HG03565 (cell line): Measurements from ENCODE around the gene ACCSL.

ENCODE experiments used
- ATAC-seq: cut with Tn5 transposase; IDR thresholded peaks from one replicate; pipeline ENCODE4 v1.9.1; 2021; ENCODE audit warnings: mild to moderate bottlenecking, moderate library complexity; ENCODE audit not compliant: unreplicated experiment

The ACCSL gene

GRCh38 chr11:44049832-44050231 is 2.1 kb downstream of the ACCSL start:
- no peak for ATAC-seq

- ATAC-seq: no peak
These were observed 3.4 kb downstream of the ACCSL start for GRCh38 chr11:44051171-44051570.

DNA sequence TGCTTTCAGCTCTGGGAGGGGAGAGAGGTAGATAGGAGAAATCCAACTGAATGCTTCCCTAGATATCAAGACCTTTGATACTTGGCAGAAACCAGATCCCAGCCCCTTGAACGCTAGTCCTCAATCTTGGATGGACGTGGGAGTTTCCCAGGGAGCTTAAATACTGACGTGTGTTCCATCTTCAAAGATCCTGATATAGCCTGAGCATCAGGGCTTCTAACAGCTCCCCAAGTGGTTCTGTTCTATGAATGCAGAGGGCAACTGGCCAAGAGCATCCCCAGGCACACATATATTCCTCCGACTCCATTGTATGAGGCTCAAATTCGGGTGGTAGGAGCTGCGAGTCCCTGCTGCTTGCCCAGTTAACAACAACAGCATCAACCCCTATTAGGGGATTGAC is 9.6 kb downstream of the ACCSL start:
- no peak for ATAC-seq

DNA sequence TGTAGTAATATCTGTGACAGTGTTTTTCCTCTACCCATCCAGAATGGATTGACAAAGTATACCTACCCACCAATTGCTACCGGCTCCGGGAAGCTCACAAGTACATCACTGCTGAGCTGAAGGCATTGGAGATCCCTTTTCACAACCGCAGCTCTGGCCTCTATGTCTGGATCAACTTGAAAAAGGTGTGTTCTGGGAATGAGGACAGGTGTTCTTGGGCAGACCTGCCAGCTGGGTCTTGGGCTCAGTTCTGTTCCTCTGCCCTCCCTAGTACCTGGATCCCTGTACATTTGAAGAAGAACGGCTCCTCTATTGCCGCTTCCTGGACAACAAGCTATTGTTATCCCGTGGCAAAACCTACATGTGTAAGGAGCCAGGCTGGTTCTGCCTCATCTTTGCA is 10.5 kb downstream of the ACCSL start:
- ATAC-seq: no peak

- ATAC-seq: no peak
These were observed 17.4 kb downstream of the ACCSL start for GRCh38 chr11:44065161-44065661.

- peak; percentile 93 for ATAC-seq
These were observed 18.3 kb downstream of the ACCSL start, which contains the start of gene ACCS for GRCh38 chr11:44065841-44066731. Gene ACCS, plus strand, starts transcription at chr11:44066270. Its CDS starts 1,358 bp downstream, at chr11:44067628.

- ATAC-seq: no peak
These were observed 19.0 kb downstream of the ACCSL start for GRCh38 chr11:44066732-44067141.

GRCh38 chr11:44067266-44067665 is 19.5 kb downstream of the ACCSL start:
- ATAC-seq: no peak

- ATAC-seq: no peak
These were observed 20.4 kb downstream of the ACCSL start for GRCh38 chr11:44068180-44068579.

GRCh38 chr11:44071157-44071556 is 23.4 kb downstream of the ACCSL start:
- ATAC-seq: no peak

DNA sequence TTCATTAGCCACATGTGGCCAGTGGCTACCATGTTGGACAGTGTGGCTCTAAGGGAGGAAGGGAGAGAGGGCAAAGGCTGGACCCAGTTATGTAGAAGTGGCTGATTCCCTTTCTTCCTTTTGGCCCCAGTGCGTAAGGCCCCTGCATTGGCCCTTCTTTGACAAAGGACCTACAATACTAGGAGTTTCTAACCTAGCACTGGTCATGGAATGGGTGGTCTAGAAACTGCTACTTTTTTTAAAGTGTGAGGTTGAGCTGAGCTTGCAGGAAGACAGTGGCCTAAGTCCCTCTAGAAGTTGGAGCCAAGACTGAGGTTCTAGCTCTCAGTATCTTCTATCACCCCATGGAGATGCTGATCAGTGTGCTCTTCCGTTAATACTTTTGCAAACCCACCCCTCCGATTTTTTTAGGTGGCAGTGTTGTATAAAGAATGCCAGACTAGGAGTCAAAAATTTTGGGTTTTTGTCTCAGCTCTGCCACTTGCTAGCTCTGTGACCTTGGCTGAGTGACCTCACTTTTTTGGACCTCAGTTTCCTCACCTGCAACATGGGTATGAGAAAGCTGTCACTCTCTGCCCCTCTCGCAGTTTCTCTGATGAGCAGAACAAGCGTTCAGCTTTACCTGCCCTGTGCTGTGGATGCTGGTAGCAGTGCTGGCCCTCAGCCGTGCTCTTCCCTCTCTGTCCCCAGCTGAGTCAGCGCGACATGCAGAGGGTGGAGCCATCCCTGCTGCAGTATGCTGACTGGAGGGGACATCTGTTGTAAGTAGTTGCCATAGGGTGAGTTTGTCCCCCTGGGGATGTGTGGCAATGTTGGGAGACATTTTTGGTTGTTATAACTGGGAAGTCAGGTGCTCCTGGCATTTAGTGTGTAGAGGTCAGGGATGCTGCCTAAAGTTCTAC is 25.2 kb downstream of the ACCSL start:
- no peak for ATAC-seq

- no peak for ATAC-seq
These were observed 31.0 kb downstream of the ACCSL start for GRCh38 chr11:44078794-44079193.

DNA sequence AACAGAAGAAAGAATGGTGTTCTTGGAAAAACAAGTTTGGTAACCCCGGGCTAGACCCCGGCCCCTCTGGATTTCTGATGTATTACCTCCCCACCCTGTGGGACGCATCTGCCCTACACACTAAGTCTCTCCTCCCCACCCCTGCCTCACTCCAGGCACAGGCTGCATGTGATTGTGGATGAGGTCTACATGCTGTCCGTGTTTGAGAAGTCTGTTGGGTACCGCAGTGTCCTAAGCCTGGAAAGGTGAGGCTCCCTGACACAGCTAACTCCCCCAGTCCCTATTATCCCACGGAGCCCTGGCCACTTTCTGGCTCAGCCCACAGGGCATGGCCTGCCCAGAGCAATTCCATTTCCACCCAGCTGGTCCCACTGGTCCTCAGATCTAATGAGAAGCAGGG is 31.6 kb downstream of the ACCSL start:
- no peak for ATAC-seq

DNA sequence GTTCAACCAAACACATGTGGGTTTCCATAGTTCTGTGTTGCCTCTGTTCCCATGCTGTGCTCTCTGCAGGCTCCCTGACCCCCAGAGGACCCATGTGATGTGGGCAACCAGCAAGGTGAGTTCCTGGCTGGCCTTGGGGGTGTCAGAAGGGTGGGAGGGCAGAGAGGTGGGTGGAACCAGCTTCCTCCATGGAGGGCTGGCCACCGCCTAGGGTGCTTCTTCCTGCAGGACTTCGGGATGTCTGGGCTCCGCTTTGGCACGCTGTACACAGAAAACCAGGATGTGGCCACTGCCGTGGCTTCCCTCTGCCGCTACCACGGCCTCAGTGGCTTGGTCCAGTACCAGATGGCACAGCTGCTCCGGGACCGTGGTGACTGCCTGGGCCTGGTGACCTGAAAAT is 33.2 kb downstream of the ACCSL start:
- ATAC-seq: no peak

- no peak for ATAC-seq
These were observed 34.9 kb downstream of the ACCSL start for GRCh38 chr11:44082645-44083044.

GRCh38 chr11:44083433-44083832 is 35.7 kb downstream of the ACCSL start:
- no peak for ATAC-seq

DNA sequence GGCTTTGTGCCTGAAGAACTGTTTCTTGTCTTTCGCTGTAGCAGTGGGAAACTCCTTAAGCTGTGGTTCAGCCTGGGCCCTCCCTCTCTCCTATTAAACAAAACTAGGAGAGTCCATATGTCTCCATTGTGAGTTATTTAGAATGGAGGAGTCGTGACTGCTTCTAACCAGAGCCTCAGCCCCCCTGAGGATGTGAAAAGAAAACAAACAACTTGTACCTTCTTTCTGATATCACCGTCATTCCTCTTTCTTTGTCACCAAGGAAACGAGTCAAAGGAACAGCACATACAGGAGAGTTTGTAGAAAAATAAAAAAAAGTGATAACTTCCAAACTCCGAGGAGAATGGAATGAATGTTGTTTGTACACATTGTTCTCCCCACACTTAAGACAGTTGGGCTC is 36.1 kb downstream of the ACCSL start:
- ATAC-seq: no peak

- ATAC-seq: no peak
These were observed 37.5 kb downstream of the ACCSL start for GRCh38 chr11:44085330-44085729.

DNA sequence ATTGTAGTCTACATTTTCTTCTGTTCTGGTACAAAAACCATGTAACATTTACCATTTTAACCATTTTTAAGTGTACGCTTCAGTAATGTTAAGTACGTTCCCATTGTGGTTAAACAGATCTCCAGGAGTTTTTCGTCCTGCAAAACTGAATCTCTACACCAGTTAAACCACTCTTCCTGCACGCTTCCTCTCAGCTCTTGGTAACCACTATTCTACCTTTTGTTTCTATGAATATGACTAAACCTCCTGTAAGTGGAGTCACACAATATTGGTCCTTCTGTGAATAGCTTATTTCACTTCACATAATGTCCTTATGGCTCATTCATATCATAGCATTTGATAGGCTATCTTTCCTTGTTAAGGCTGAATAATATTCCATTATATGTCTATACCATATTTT is 40.6 kb downstream of the ACCSL start:
- ATAC-seq: no peak

- ATAC-seq: no peak
These were observed 41.1 kb downstream of the ACCSL start for GRCh38 chr11:44088871-44089270.

DNA sequence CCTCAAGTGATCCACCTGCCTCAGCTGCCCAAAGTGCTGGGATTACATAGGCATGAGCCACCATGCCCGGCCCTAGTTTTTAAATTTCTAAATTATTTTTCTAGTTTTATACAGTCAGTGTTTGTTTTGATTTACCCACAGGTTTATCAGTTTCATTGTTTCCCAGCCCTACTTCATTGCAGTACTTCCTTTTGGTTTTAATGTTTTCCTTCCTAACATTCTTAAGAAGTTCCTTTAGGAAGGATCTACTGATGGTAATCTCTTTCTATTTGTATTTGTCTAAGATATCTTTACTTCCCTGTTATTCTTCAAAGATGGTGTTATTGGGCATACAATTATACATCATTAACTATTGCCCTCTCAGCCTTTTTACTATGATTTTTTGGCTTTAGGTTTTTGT is 42.8 kb downstream of the ACCSL start:
- no peak for ATAC-seq
